Endothelial cell of umbilical vein (primary cell): Measurements from ENCODE around the gene TTC33. TPM values are rescaled to one million over a fixed set of nuclear protein-coding genes. Genes with fewer than 3 reads are reported as not detected.
"Not testable (repeated sequence)": the region's sequence is repeated elsewhere in the genome, so short reads cannot be mapped to it uniquely, and the experiment has no call there.

Source experiments
- BruUV-seq: library from RNA; stranded (reverse); fragments of 400-500 nt; replicated peaks from 2 replicates; lab custom pipeline; 2021; lab: Mats Ljungman, UMichigan
- CTCF ChIA-PET: fragments of 300-600, 350-600 bp; sonication (Branson Sonifier 250); formaldehyde crosslinking; loops from one replicate; lab custom pipeline; 2021; ENCODE audit warnings: antibody characterized with exemption, inconsistent platforms; lab: Charles Lee
- POLR2A ChIA-PET: fragments of 300-600, 350-600 bp; sonication (Branson Sonifier 250); formaldehyde crosslinking; loops from one replicate; lab custom pipeline; 2021; ENCODE audit warnings: antibody characterized with exemption, inconsistent platforms; lab: Charles Lee
- DNase-seq: peaks from one replicate; pipeline ENCODE4 v3.0.0-alpha.2; 2011; ENCODE audit warnings: low read depth, low spot score
- FAIRE-seq: peaks from 2 replicates; lab custom pipeline; 2011; peaks lifted over from hg19 to GRCh38; lab: Jason Lieb, UNC
- H2AFZ ChIP-seq: 2 replicates; pipeline ENCODE4 v1.6.0; 2012; ENCODE audit warnings: low read depth, low read length, control low read depth, inconsistent platforms
- H3K27ac ChIP-seq: 2 replicates; pipeline ENCODE4 v1.5.1; 2011; ENCODE audit warnings: low read depth, mild to moderate bottlenecking, control low read depth, low read length, moderate library complexity; ENCODE audit not compliant: insufficient read depth
- H3K27me3 ChIP-seq, 2 experiments: 2 replicates each; pipeline versions ENCODE4 v1.6.0 to v1.6.1; 2011; ENCODE audit warnings: low read length in 2 of 2, mixed read lengths in 1 of 2; ENCODE audit not compliant: control insufficient read depth in 2 of 2, insufficient read depth in 2 of 2
- H3K36me3 ChIP-seq, 2 experiments: 2 replicates in 1 of 2; 3 replicates in 1 of 2; pipeline ENCODE4 v1.5.1; 2011; ENCODE audit warnings: low read length in 2 of 2, mild to moderate bottlenecking in 1 of 2, moderate library complexity in 1 of 2; ENCODE audit not compliant: control insufficient read depth in 2 of 2, insufficient read depth in 2 of 2; ENCODE audit errors: extremely low read depth in 1 of 2
- H3K4me1 ChIP-seq: 3 replicates; pipeline ENCODE4 v1.5.1; 2011; ENCODE audit warnings: mild to moderate bottlenecking, low read length; ENCODE audit not compliant: control insufficient read depth, insufficient read depth; ENCODE audit errors: extremely low read depth
- H3K4me2 ChIP-seq: 2 replicates; pipeline ENCODE4 v1.6.1; 2011; ENCODE audit warnings: low read length, control low read depth, mixed read lengths; ENCODE audit not compliant: insufficient read depth
- H3K4me3 ChIP-seq, 3 experiments: fragments of 200-600 bp in 1 of 3; sonication (generic), shearing (Covaris generic) in 1 of 3; replicated peaks in 1 of 3; 2 replicates each; pipeline ENCODE4 v1.5.1; 2011 to 2016; ENCODE audit warnings: control low read depth in 3 of 3, low read length in 3 of 3, mild to moderate bottlenecking in 2 of 3, inconsistent platforms in 1 of 3, low read depth in 1 of 3, moderate library complexity in 1 of 3; ENCODE audit not compliant: insufficient read depth in 1 of 3
- H3K79me2 ChIP-seq: 2 replicates; pipeline ENCODE4 v1.6.0; 2012; ENCODE audit warnings: low read length, inconsistent platforms; ENCODE audit not compliant: control insufficient read depth, insufficient read depth
- H3K9ac ChIP-seq: replicated peaks from 2 replicates; pipeline ENCODE3; 2011; ENCODE audit warnings: low read length, control low read depth; ENCODE audit not compliant: insufficient read depth; ENCODE audit errors: extremely low read depth
- H3K9me1 ChIP-seq: replicated peaks from 3 replicates; pipeline ENCODE4 v1.6.0; 2011; ENCODE audit warnings: mild to moderate bottlenecking, low read length; ENCODE audit not compliant: control insufficient read depth, insufficient read depth; ENCODE audit errors: extremely low read depth
- H3K9me3 ChIP-seq: replicated peaks from 2 replicates; pipeline ENCODE4 v1.5.1; 2012; ENCODE audit warnings: low read length, inconsistent platforms; ENCODE audit not compliant: control insufficient read depth, insufficient read depth
- H4K20me1 ChIP-seq: replicated peaks from 2 replicates; pipeline ENCODE3; 2011; ENCODE audit warnings: mild to moderate bottlenecking, low read length; ENCODE audit not compliant: control insufficient read depth, insufficient read depth; ENCODE audit errors: extremely low read depth
- GATA2 ChIP-seq: IDR thresholded peaks from 2 replicates; pipeline ENCODE4 v1.7.0; 2011; ENCODE audit warnings: low read depth, mild to moderate bottlenecking, moderate library complexity, mixed read lengths, low read length; ENCODE audit not compliant: insufficient read length, insufficient read depth
- MYC ChIP-seq: IDR thresholded peaks from one replicate; pipeline ENCODE4 v1.6.1; 2011; ENCODE audit warnings: mild to moderate bottlenecking, low read depth, low read length
- dilution Hi-C: fragments of 300-500 bp; cut with MboI; formaldehyde crosslinking; loops from one replicate; pipeline ENCODE4 v1.15.0; 2019; ENCODE audit warnings: low sequenced_read_pairs; ENCODE audit not compliant: extremely low pct_ligation_motif_present
- intact Hi-C: fragments of 100-400 bp; cut with micrococcal nuclease; formaldehyde crosslinking; loops from one replicate; pipeline ENCODE4 v1.10.0; 2022
- polyA plus RNA-seq, 4 experiments: library from polyadenylated mRNA; depleted of rRNA in 3 of 4; stranded (reverse) in 3 of 4; unstranded in 1 of 4; fragments of >200 nt; gene quantifications; 2 replicates each; pipeline versions ENCODE4 v1.2.1 to v1.2.3, GENCODE V29; 2011 to 2012; ENCODE audit warnings: missing spikeins in 1 of 4
- total RNA-seq: library from RNA; stranded (reverse); gene quantifications from 2 replicates; pipeline ENCODE4 v1.2.3, GENCODE V29; 2021

Gene TTC33
- total and polyA plus RNA-seq, 2 donors (not counting 3 experiments of a cell fraction or from before 2014, with no cell fraction given): 2.2 to 11.7 TPM

DNA sequence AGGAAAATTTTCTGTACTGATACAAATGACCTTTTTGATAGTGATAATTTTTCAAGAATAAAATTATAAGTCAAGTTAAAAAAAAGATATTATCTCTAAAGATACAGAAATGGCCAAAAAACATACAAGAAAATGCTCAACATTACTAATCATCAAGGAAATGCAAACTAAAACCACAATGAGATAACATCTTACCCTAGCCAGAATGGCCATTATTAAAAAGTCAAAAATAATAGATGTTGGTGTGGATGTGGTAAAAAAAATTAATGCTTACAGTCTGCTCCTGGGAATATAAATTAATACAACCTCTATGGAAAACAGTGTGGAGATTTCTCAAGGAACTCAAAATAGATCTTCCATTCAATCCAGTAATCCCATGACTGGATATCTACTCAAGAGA, 99.0 kb downstream of the TTC33 start:
- H3K36me3 ChIP-seq: no peaks in the 10 kb centered on the region
- FAIRE-seq (no peak), DNase-seq (no peak)
- no peaks in the 10 kb centered on the region for H4K20me1 ChIP-seq
- H3K4me2 ChIP-seq: no peak overlapping the region
- H2AFZ ChIP-seq: no peak overlapping the region
- intact Hi-C loops (no loop called here), dilution Hi-C loops (no loop called here)
- no peak overlapping the region for H3K27ac ChIP-seq
- no peaks in the 10 kb centered on the region for H3K9me1 ChIP-seq
- H3K9ac ChIP-seq: no peak overlapping the region
- BruUV-seq: no TSS peak
- no peaks in the 10 kb centered on the region for H3K4me1 ChIP-seq
- no peaks in the 10 kb centered on the region for H3K9me3 ChIP-seq
- no peak overlapping the region for H3K4me3 ChIP-seq
- ChIA-PET CTCF (interaction anchor here (1.4 kb wide), 1 partner anchor 11 kb away, joined by 3 read pairs; no protein-coding TSS in a partner anchor), POLR2A (no interaction called here)
- peak; percentile 24 for TF ChIP-seq GATA2
- TF ChIP-seq MYC: no peak
- H3K79me2 ChIP-seq: no peaks in the 10 kb centered on the region
- no peaks in the 10 kb centered on the region for H3K27me3 ChIP-seq

DNA sequence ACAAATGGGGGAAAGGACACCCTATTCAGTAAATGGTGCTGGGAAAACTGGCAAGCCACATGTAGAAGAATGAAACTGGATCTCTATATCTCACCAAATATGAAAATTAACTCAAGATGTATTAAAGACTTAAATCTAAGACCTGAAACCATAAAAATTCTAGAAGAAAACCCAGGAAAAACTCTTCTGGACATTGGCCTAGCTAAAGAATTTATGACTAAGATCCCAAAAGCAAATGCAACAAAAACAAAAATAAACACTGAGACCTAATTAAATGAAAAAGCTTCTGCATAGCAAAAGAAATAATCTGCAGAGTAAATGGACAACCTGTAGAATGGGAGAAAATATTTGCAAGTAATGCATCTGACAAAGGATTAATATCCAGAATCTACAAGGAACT, 99.7 kb downstream of the TTC33 start:
- dilution Hi-C loops, H3K27ac ChIP-seq, FAIRE-seq, POLR2A ChIA-PET, H3K4me1 ChIP-seq, H3K27me3 ChIP-seq, H3K79me2 ChIP-seq, H3K4me2 ChIP-seq, H4K20me1 ChIP-seq, H3K9me3 ChIP-seq, H3K9me1 ChIP-seq, H2AFZ ChIP-seq, DNase-seq, BruUV-seq, H3K9ac ChIP-seq, intact Hi-C loops, H3K4me3 ChIP-seq, H3K36me3 ChIP-seq: not testable (repeated sequence)
- CTCF ChIA-PET: interaction anchor here (1.4 to 1.5 kb wide), 2 partner anchors 10 to 49 kb away, joined by 3 read pairs; no protein-coding TSS in a partner anchor
